Measurements from ENCODE around the gene APLP1.

GRCh38 chr19:35897706-35898451, 29.5 kb downstream of the APLP1 start:
- TF ChIP-seq, protein P1, sequence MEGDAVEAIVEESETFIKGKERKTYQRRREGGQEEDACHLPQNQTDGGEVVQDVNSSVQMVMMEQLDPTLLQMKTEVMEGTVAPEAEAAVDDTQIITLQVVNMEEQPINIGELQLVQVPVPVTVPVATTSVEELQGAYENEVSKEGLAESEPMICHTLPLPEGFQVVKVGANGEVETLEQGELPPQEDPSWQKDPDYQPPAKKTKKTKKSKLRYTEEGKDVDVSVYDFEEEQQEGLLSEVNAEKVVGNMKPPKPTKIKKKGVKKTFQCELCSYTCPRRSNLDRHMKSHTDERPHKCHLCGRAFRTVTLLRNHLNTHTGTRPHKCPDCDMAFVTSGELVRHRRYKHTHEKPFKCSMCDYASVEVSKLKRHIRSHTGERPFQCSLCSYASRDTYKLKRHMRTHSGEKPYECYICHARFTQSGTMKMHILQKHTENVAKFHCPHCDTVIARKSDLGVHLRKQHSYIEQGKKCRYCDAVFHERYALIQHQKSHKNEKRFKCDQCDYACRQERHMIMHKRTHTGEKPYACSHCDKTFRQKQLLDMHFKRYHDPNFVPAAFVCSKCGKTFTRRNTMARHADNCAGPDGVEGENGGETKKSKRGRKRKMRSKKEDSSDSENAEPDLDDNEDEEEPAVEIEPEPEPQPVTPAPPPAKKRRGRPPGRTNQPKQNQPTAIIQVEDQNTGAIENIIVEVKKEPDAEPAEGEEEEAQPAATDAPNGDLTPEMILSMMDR (IDR thresholded peaks at IDR 0.05; ENCODE audit: low read length), result no peak
- no peak for TF ChIP-seq EZH2 (optimal IDR thresholded peaks at IDR 0.05; ENCODE audit: low read depth, low read length)
